ENCODE data around the gene HM13. TPM values are rescaled to one million over a fixed set of nuclear protein-coding genes. Genes with fewer than 3 reads are reported as not detected.
A peak's percentile ranks its signal among the peaks of the same experiment; 100 is the strongest.

The HM13 gene
- total and polyA plus RNA-seq, 2 of the 4 experiments (the other 2 are of a cell fraction): 53.2 to 203 TPM

GRCh38 chr20:31594558-31595379 is 80.5 kb downstream of the HM13 start:
- Histone ChIP-seq H4K8ac (ENCODE audit: low read depth in 2 of 2, low read length in 2 of 2) (peak overlapping the region; percentile 56 to 92; a peak in 2 of 4 replicates), H2BK15ac (ENCODE audit: low read depth, low read length) (peak overlapping the region; percentile 45; the same call in 2 of the 3 replicates), H2BK20ac (ENCODE audit: low read depth, low read length) (peak overlapping the region; percentile 47), H3K9me1 (ENCODE audit: insufficient read depth, low read length) (peaks cover 7% of the 10 kb centered on the region), H3K79me1 (ENCODE audit: low read depth in 1 of 2, low read length in 2 of 2) (peaks cover 0 to 7% of the 10 kb centered on the region in 2 experiments; a peak in 1 of 4 replicates), H3K4ac (ENCODE audit: low read depth, low read length) (peak overlapping the region; percentile 89), H3K56ac (ENCODE audit: extremely low read depth, insufficient read depth, low read length) (peak overlapping the region; percentile 11; the same call in 1 of the 2 replicates), H2BK120ac (ENCODE audit: low read depth, low read length) (peak overlapping the region; percentile 93), H3K4me3 (ENCODE audit: insufficient read depth, low read depth, low read length) (no peak overlapping the region), H4K20me1 (ENCODE audit: insufficient read depth, low read length) (no peaks in the 10 kb centered on the region), H2BK5ac (ENCODE audit: low read depth, low read length, poor library complexity, severe bottlenecking) (peak overlapping the region; percentile 83), H2AK9ac (replicated peaks; ENCODE audit: low read depth, low read length, poor library complexity) (peak overlapping the region; percentile 79), H3K23ac (ENCODE audit: low read depth, low read length) (0 out of 2 replicates have a peak overlapping the region, but pooled peaks have one; percentile 34), H3K9me3 (ENCODE audit: control insufficient read depth, insufficient read depth, low read length) (no peaks in the 10 kb centered on the region), H3K27me3 (ENCODE audit: control insufficient read depth, insufficient read depth, low read length) (no peaks in the 10 kb centered on the region), H2AFZ (replicated peaks; ENCODE audit: low read length, poor library complexity) (peak overlapping the region; percentile 47), H3K36me3 (ENCODE audit: control insufficient read depth, insufficient read depth, low read length) (no peaks in the 10 kb centered on the region), H4K5ac (ENCODE audit: low read depth, low read length) (peak overlapping the region; percentile 1; the same call in 1 of the 2 replicates), H3K4me1 (ENCODE audit: control insufficient read depth, insufficient read depth, low read length) (peaks cover 14% of the 10 kb centered on the region), H3K9ac (ENCODE audit: low read depth, low read length) (no peak overlapping the region), H3K27ac (ENCODE audit: insufficient read depth, low read length) (peak overlapping the region; percentile 96), H3K4me2 (ENCODE audit: low read depth, low read length) (no peak overlapping the region), H2AK5ac (ENCODE audit: low read depth, low read length) (peak overlapping the region; percentile 38), H4K91ac (ENCODE audit: insufficient read depth, low read depth, low read length) (peak overlapping the region; percentile 78), H3K14ac (replicated peaks; ENCODE audit: low read depth, low read length) (peak overlapping the region; percentile 66), H3K18ac (ENCODE audit: low read depth, low read length) (no peak overlapping the region; the same call in 1 of the 2 replicates)
- 79% methylated on average over 6 of the region's 11 CpGs; no CpG with 5 or more reads in 1 of the 2 experiments for WGBS, 2 experiments (ENCODE audit: extremely low coverage in 2 of 2, insufficient read length in 1 of 2)
- DNase-seq (no peak), ATAC-seq (ENCODE audit: low read depth) (no peak)
- ChIA-PET POLR2A (ENCODE audit: unreplicated experiment) (interaction anchor here (1.6 kb wide), 1 partner anchor 10 kb away, joined by 8 read pairs; the partner anchor contains the start of gene ID1), CTCF (interaction anchor here (1.2 kb wide), 1 partner anchor 22 kb away, joined by 4 read pairs; no protein-coding TSS in a partner anchor)
- dilution Hi-C loops (cut with HindIII; ENCODE audit: low sequenced_read_pairs, unreplicated experiment) (no loop called here), intact Hi-C loops (cut with micrococcal nuclease) (no loop called here), in situ Hi-C loops (cut with MboI; ENCODE audit: low sequenced_read_pairs) (no loop called here)
- BruUV-seq (replicated peaks): no TSS peak
- TF ChIP-seq SMC3 (IDR thresholded peaks at IDR 0.05; ENCODE audit: low read depth, low read length) (no peak), MAZ (IDR thresholded peaks at IDR 0.05; ENCODE audit: borderline replicate concordance, low read depth, low read length) (no peak), USF2 (IDR thresholded peaks at IDR 0.05; ENCODE audit: low read depth, low read length) (no peak), BHLHE40 (IDR thresholded peaks at IDR 0.05; ENCODE audit: low read depth, low read length) (no peak), FOS (IDR thresholded peaks at IDR 0.05; ENCODE audit: low read depth, low read length) (no peak), MXI1 (IDR thresholded peaks at IDR 0.05; ENCODE audit: borderline replicate concordance, low read depth, low read length) (no peak), MAFK (IDR thresholded peaks at IDR 0.05; ENCODE audit: low read depth, low read length) (no peak), CHD1 (IDR thresholded peaks at IDR 0.05; ENCODE audit: low read depth, low read length) (no peak), CTCF (conservative IDR thresholded peaks at IDR 0.05; ENCODE audit: low read depth, low read length) (no peak), POLR2A (IDR thresholded peaks at IDR 0.05; ENCODE audit: low read depth, low read length) (no peak), RFX5 (IDR thresholded peaks at IDR 0.05; ENCODE audit: low read depth, low read length) (no peak), RCOR1 (IDR thresholded peaks at IDR 0.05; ENCODE audit: insufficient replicate concordance, low read length) (no peak)

Measured in IMR-90 (cell line).